CD4-positive, alpha-beta T cell treated with Interleukin-15 for 1 hour (primary cell): Measurements from ENCODE around the gene OCRL.

ENCODE experiments used
- DNase-seq: peaks from one replicate; pipeline ENCODE4 v3.0.0-alpha.2; 2020

OCRL gene

GRCh38 chrX:129590596-129590995, 50.5 kb downstream of the OCRL start:
- DNase-seq = no peak

- DNase-seq = no peak
Observed at GRCh38 chrX:129593137-129593536, 53.1 kb downstream of the OCRL start.

- DNase-seq = no peak
Observed at GRCh38 chrX:129594781-129595180, 54.7 kb downstream of the OCRL start.

- DNase-seq = no peak
Observed at GRCh38 chrX:129596077-129596476, 56.0 kb downstream of the OCRL start.

GRCh38 chrX:129597905-129598304, 57.8 kb downstream of the OCRL start:
- no peak for DNase-seq

GRCh38 chrX:129599499-129599898, 59.4 kb downstream of the OCRL start:
- DNase-seq = no peak

GRCh38 chrX:129599996-129600395, 59.9 kb downstream of the OCRL start:
- no peak for DNase-seq

- DNase-seq = no peak
Observed at GRCh38 chrX:129600981-129601424, 60.9 kb downstream of the OCRL start.

- peak; percentile 43 for DNase-seq
Observed at GRCh38 chrX:129606918-129607317, 66.9 kb downstream of the OCRL start.

- DNase-seq = no peak
Observed at GRCh38 chrX:129608496-129608895, 68.4 kb downstream of the OCRL start.

GRCh38 chrX:129609395-129609794, 69.3 kb downstream of the OCRL start:
- no peak for DNase-seq

- DNase-seq = no peak
Observed at GRCh38 chrX:129612396-129612795, 72.3 kb downstream of the OCRL start.

- no peak for DNase-seq
Observed at GRCh38 chrX:129613596-129613995, 73.5 kb downstream of the OCRL start.

- no peak for DNase-seq
Observed at GRCh38 chrX:129614481-129615255, 74.6 kb downstream of the OCRL start.

GRCh38 chrX:129617420-129617819, 77.4 kb downstream of the OCRL start:
- DNase-seq = no peak

- DNase-seq = no peak
Observed at GRCh38 chrX:129618997-129619396, 78.9 kb downstream of the OCRL start.

- no peak for DNase-seq
Observed at GRCh38 chrX:129622757-129623301, 82.8 kb downstream of the OCRL start.

GRCh38 chrX:129626026-129626425, 86.0 kb downstream of the OCRL start:
- DNase-seq = no peak

- DNase-seq = no peak
Observed at GRCh38 chrX:129629837-129630236, 89.8 kb downstream of the OCRL start.

GRCh38 chrX:129631849-129632248, 91.8 kb downstream of the OCRL start:
- DNase-seq = no peak

- no peak for DNase-seq
Observed at GRCh38 chrX:129632443-129632842, 92.4 kb downstream of the OCRL start.

GRCh38 chrX:129634541-129634940, 94.5 kb downstream of the OCRL start:
- no peak for DNase-seq

GRCh38 chrX:129636175-129636681, 96.2 kb downstream of the OCRL start:
- no peak for DNase-seq
